Sigmoid colon (tissue), 7 donors: ENCODE measurements around the gene SORBS1. TPM values are rescaled to one million over a fixed set of nuclear protein-coding genes. Genes with fewer than 3 reads are reported as not detected.

ENCODE experiments used
- DNase-seq: peaks from one replicate; pipeline ENCODE4 v3.0.0-alpha.2; 2019
- H3K27ac ChIP-seq, 4 donors: fragments of 200-600 bp; sonication (generic); one replicate each; pipeline ENCODE4 v1.5.1; 2016 to 2019; ENCODE audit warnings: mild to moderate bottlenecking in 1 of 4
- H3K27me3 ChIP-seq, 3 donors: fragments of 200-600 bp; sonication (generic); one replicate each; pipeline ENCODE4 v1.5.1; 2019; ENCODE audit warnings: mild to moderate bottlenecking in 1 of 3
- H3K36me3 ChIP-seq, 4 donors: fragments of 200-600 bp; sonication (generic); one replicate each; pipeline ENCODE4 v1.5.1; 2016 to 2019
- H3K4me1 ChIP-seq, 4 donors: fragments of 200-600 bp; sonication (generic); one replicate each; pipeline ENCODE4 v1.5.1; 2017 to 2019
- H3K4me3 ChIP-seq, 4 donors: fragments of 200-600 bp; sonication (generic); one replicate each; pipeline ENCODE4 v1.5.1; 2017 to 2019; ENCODE audit warnings: mild to moderate bottlenecking in 2 of 4, moderate library complexity in 1 of 4
- H3K9me3 ChIP-seq, 4 donors: fragments of 200-600 bp in 3 of 4; sonication (generic) in 3 of 4; one replicate each; pipeline versions ENCODE4 v1.5.1 to v1.6.1; 2013 to 2019
- EP300 ChIP-seq, 4 donors: sonication (generic); formaldehyde crosslinking; IDR thresholded peaks; one replicate each; pipeline ENCODE4 v1.6.1; 2017; ENCODE audit warnings: antibody characterized with exemption in 4 of 4
- POLR2A ChIP-seq, 2 donors: fragments of 450-650 bp; IDR thresholded peaks; one replicate each; pipeline ENCODE4 v1.6.1; 2016; ENCODE audit warnings: antibody characterized with exemption in 2 of 2, mild to moderate bottlenecking in 2 of 2, moderate library complexity in 2 of 2
- POLR2AphosphoS5 ChIP-seq, 4 donors: sonication (generic); formaldehyde crosslinking; IDR thresholded peaks; one replicate each; pipeline ENCODE4 v1.6.1; 2017; ENCODE audit warnings: antibody characterized with exemption in 4 of 4
- WGBS, 2 donors: extraction: QIAGEN DNeasy Blood & Tissue Kit; methylation state at CpG; one replicate each; pipeline ENCODE4 v1.1.7; 2013; 5-methylcytosine and 5-hydroxymethylcytosine counted together
- intact Hi-C: fragments of 100-400 bp; cut with DNase I; formaldehyde crosslinking; loops from one replicate; pipeline ENCODE4 v1.15.1; 2023
- polyA plus RNA-seq, 3 donors: library from polyadenylated mRNA; stranded (reverse); fragments of 200-250 nt; gene quantifications; one replicate each; pipeline ENCODE4 v1.2.3, GENCODE V29; 2013
- total RNA-seq, 4 donors: library from RNA; depleted of rRNA; stranded (reverse); fragments of >200 nt; gene quantifications; one replicate each; pipeline ENCODE4 v1.1.0, GENCODE V29; 2016
- TF ChIP-seq, protein P1 (sequence below), 4 experiments: fragments of 450-650 bp in 3 of 4; fragments of 200-600 bp in 1 of 4; IDR thresholded peaks; one replicate each; pipeline ENCODE4 v1.5.1; 2016 to 2019; ENCODE audit warnings: antibody characterized with exemption in 4 of 4, mild to moderate bottlenecking in 3 of 4, moderate library complexity in 2 of 4
- donor health status: healthy with polysubstance abuse.
- donor health status: Bipolar disorder and iron deficiency.
- donor health status: healthy.

SORBS1 gene
- total and polyA plus RNA-seq, 7 donors, result 8.1 to 1,403 (median 664) TPM

DNA sequence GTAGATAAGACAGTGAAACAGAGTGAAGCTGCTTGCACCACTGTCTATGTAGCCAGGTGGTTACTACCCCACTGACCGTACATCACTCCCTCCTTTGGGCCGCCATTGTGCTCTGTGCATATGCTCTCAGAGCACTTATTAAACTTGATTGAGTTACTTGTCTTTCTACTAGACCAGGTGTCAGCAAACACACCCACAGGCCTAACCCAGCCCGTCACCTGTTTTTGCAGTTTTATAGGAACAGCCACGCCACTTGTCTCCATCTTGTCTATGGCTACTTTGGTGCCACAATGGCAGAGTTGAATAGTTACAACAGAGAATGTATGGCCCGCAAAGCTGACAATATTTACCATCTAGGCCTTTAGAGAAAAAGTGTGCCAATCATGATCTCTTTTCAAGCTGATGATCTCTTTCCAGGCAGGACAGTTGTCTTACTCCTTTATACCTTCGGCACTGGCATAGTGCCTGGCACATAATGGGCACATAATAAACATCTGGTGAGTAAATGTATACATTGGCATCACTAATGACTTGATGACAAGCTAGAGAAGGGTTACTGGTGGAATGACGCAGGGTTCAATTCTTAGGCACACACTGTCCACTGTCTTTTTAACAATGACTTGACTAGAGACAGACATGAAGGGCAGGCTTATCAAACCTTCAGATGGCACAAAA, 36.7 kb downstream of the SORBS1 start:
- H3K4me3 ChIP-seq, result no peak overlapping the region
- H3K27ac ChIP-seq, result peak overlapping the region; percentile 93 to 98 (median 96)
- peak in 2 of 4 donors; percentile 3 to 28 for TF ChIP-seq POLR2AphosphoS5 (IDR thresholded peaks at IDR 0.05)
- no peak for TF ChIP-seq POLR2A (IDR thresholded peaks at IDR 0.05)
- no peaks in the 10 kb centered on the region for H3K27me3 ChIP-seq
- H3K4me1 ChIP-seq, result peaks cover 0 to 100% (median 97%) of the 10 kb centered on the region in 4 donors
- intact Hi-C loops, result no loop called here
- no peaks in the 10 kb centered on the region for H3K9me3 ChIP-seq
- DNase-seq, result no peak
- 32 to 77% methylated on average over 7 of the region's 7 CpGs for WGBS, 2 donors
- H3K36me3 ChIP-seq, result no peaks in the 10 kb centered on the region

DNA sequence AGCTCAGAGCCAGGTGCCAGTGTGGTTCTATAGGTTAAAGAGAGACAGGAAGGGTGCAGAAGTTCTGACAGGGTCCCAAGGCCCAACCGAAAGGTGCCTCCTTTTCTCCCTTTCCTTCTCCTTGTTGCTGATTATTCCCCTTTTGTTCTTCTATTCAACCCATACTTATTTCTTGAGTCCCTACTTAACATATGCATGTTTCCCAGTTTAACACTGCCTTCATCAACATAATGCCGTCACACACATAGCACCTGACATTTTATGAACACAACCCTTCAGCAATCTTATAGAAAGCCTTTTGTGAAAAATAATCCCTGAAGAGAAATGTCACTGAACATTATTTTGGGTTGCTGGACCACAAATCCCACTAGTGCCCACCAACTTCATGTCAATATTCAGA, 39.1 kb downstream of the SORBS1 start:
- Histone ChIP-seq H3K27ac (peak overlapping the region; percentile 93 to 98 (median 96)), H3K4me3 (no peak overlapping the region), H3K9me3 (no peaks in the 10 kb centered on the region), H3K36me3 (no peaks in the 10 kb centered on the region), H3K4me1 (peaks cover 0 to 100% (median 96%) of the 10 kb centered on the region in 4 donors), H3K27me3 (no peaks in the 10 kb centered on the region)
- WGBS, 2 donors, result 94 to 97% methylated on average over 2 of the region's 2 CpGs
- intact Hi-C loops, result no loop called here
- no peak for DNase-seq
- TF ChIP-seq, protein P1, sequence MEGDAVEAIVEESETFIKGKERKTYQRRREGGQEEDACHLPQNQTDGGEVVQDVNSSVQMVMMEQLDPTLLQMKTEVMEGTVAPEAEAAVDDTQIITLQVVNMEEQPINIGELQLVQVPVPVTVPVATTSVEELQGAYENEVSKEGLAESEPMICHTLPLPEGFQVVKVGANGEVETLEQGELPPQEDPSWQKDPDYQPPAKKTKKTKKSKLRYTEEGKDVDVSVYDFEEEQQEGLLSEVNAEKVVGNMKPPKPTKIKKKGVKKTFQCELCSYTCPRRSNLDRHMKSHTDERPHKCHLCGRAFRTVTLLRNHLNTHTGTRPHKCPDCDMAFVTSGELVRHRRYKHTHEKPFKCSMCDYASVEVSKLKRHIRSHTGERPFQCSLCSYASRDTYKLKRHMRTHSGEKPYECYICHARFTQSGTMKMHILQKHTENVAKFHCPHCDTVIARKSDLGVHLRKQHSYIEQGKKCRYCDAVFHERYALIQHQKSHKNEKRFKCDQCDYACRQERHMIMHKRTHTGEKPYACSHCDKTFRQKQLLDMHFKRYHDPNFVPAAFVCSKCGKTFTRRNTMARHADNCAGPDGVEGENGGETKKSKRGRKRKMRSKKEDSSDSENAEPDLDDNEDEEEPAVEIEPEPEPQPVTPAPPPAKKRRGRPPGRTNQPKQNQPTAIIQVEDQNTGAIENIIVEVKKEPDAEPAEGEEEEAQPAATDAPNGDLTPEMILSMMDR (IDR thresholded peaks at IDR 0.05), result no peak
- TF ChIP-seq EP300 (IDR thresholded peaks at IDR 0.05), result no peak
- TF ChIP-seq POLR2AphosphoS5 (IDR thresholded peaks at IDR 0.05), result no peak
- TF ChIP-seq POLR2A (IDR thresholded peaks at IDR 0.05), result no peak

DNA sequence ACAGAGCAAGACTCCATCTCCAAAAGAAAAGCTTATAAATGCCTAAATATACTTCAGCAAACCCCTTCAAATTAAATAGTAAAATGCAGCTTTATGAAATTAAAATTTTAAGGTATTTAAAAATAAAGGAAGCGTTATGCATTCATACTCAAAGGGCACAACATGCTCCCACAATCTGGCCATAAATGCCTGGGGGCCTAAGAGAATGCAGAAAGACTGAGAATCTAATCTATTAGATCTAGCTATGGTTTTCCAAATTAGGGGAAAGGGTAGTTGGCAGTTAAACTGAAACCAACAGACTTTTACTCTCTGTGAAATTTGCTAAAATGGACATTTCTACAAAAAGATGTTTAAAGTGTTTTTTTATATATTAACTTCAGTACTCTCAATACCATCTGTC, 40.6 kb downstream of the SORBS1 start:
- no peak for DNase-seq
- 91 to 96% methylated on average over 1 of the region's 1 CpG for WGBS, 2 donors
- Histone ChIP-seq H3K36me3 (no peaks in the 10 kb centered on the region), H3K27me3 (no peaks in the 10 kb centered on the region), H3K4me3 (no peak overlapping the region), H3K4me1 (peaks cover 0 to 100% (median 97%) of the 10 kb centered on the region in 4 donors), H3K9me3 (no peaks in the 10 kb centered on the region), H3K27ac (peak overlapping the region; percentile 93 to 98 (median 96))
- intact Hi-C loops, result no loop called here
- TF ChIP-seq, protein P1 (IDR thresholded peaks at IDR 0.05), result no peak
- no peak for TF ChIP-seq EP300 (IDR thresholded peaks at IDR 0.05)
- TF ChIP-seq POLR2A (IDR thresholded peaks at IDR 0.05), result no peak
- TF ChIP-seq POLR2AphosphoS5 (IDR thresholded peaks at IDR 0.05), result no peak

DNA sequence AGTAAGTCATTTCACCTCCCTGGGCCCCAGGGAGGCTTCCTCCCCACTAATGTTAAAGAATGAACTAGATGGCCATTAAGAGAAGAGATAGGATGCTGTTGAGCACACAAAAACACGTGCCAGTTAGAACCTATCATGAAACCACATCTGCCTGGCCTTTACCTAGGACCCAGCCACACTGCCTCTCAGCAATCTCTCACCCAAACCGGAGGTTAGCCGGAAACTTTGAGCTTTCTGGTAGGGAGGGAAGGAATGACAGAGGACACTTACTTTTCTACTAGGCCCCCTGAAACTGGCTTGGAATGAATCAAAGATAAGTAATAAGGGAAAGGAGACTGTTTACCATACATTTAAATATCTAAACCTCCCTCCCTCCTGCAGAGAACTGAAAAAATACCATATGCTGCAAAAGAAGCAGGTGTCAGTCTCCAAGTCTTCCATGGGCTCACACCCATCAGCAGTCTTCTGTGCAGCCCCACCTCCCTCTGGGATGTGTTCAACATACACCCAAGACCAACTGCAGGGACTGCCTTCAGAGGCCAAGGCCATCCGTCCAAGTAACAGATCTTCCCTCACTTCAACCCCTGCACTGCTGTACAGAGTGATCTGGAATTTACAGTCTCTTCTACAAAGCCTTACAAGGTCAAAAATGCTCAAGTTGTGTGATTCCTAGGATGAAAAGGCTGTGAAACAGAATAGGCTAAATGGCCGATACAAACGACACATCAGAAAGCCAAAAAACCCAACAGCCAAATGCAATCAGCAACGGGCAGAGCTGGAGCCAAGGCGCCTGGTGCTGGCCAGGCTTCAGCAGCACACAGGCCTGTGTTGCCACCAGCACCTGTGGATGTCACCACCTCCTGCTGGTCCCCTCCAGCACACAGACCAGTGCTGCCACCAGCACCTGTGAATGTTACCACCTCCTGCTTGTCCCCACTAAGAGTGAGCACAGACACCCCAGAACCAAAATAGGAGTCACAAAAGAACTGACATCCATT, 42.4 kb downstream of the SORBS1 start:
- Histone ChIP-seq H3K36me3 (no peaks in the 10 kb centered on the region), H3K4me3 (no peak overlapping the region), H3K9me3 (no peaks in the 10 kb centered on the region), H3K27ac (peak overlapping the region; percentile 93 to 98 (median 96)), H3K4me1 (peaks cover 0 to 100% (median 97%) of the 10 kb centered on the region in 4 donors), H3K27me3 (no peaks in the 10 kb centered on the region)
- no peak for TF ChIP-seq EP300 (IDR thresholded peaks at IDR 0.05)
- TF ChIP-seq POLR2AphosphoS5 (IDR thresholded peaks at IDR 0.05), result peak in 3 of 4 donors; percentile 35 to 45 (median 42)
- no peak for DNase-seq
- intact Hi-C loops, result no loop called here
- 76 to 82% methylated on average over 8 of the region's 8 CpGs for WGBS, 2 donors

DNA sequence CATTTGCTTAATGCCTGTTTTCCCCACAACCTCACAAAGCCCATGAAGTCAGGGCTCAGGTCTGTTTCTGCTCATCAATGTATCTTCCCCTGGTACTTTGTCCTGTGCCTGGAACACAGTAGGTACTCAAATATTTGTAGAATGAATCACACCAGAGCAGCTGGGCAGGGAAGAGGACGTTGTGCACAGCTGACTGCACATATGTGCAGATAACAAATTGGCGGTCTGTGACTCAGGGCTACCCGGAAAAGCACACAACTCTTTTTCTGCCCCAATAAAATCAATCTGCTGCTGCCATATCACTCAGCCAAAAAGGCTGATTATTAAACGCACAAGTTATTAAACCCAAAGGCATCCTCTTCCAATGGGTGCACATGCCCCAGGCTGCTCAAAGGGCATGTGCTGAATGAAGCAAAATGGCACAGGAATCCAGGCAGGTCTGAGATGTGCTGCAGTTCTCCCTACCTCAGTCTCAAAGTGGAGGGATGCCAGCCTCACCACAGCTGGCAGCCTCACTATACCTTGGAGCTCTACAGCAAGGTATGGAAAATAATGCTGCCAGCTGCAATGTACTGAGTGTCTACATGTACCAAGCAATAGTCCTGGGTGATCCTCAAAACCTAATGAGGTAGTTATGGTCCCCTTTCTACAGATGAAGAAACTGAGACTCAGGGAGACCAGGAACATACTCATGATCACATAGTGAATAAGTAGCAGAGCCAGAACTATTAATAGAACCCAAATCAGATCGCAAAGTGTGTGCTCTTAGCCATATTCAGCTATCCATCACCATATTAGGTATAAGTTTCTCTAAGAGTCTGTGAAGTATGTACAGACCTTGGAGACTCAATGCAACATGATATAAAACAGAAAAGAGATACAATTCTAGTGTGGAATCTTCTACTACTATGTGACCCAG, 43.4 kb downstream of the SORBS1 start:
- DNase-seq, result no peak
- 29 to 64% methylated on average over 5 of the region's 5 CpGs for WGBS, 2 donors
- intact Hi-C loops, result no loop called here

More for the DNA sequence above, 43.4 kb downstream of the SORBS1 start:
- peaks cover 0 to 100% (median 98%) of the 10 kb centered on the region in 4 donors for H3K4me1 ChIP-seq
- H3K27me3 ChIP-seq, result no peaks in the 10 kb centered on the region
- no peaks in the 10 kb centered on the region for H3K36me3 ChIP-seq
- H3K27ac ChIP-seq, result peak overlapping the region; percentile 93 to 98 (median 96)
- no peak overlapping the region for H3K4me3 ChIP-seq
- H3K9me3 ChIP-seq, result no peaks in the 10 kb centered on the region
- TF ChIP-seq POLR2A (IDR thresholded peaks at IDR 0.05) (no peak), POLR2AphosphoS5 (IDR thresholded peaks at IDR 0.05) (peak in 3 of 4 donors; percentile 35 to 80 (median 50)), EP300 (IDR thresholded peaks at IDR 0.05) (peak in 1 of 4 donors; percentile 70)
- TF ChIP-seq, protein P1 (IDR thresholded peaks at IDR 0.05), result no peak
